MM.1S (cell line): ENCODE results near the gene AEN.

Source experiments
- DNase-seq: peaks from one replicate; pipeline ENCODE4 v3.0.0-alpha.2; 2015
- H2AFZ ChIP-seq: fragments of 300-600 bp; sonication (generic); 2 replicates; pipeline ENCODE4 v1.6.0; 2016; ENCODE audit warnings: antibody characterized with exemption, low read length
- H3F3A ChIP-seq: fragments of 300-600 bp; sonication (generic); 2 replicates; pipeline ENCODE4 v1.6.1; 2016; ENCODE audit warnings: mild to moderate bottlenecking, antibody characterized with exemption, low read length, moderate library complexity, mixed read lengths; ENCODE audit not compliant: insufficient read depth
- H3K27ac ChIP-seq: fragments of 300-600 bp; sonication (generic); 2 replicates; pipeline ENCODE4 v1.5.1; 2016; ENCODE audit warnings: mild to moderate bottlenecking, low read length
- H3K27me3 ChIP-seq: fragments of 300-600 bp; sonication (generic); replicated peaks from 2 replicates; pipeline ENCODE4 v1.6.0; 2016; ENCODE audit warnings: low read length; ENCODE audit not compliant: insufficient read depth
- H3K36me3 ChIP-seq: fragments of 300-600 bp; sonication (generic); replicated peaks from 2 replicates; pipeline ENCODE4 v1.6.1; 2016; ENCODE audit warnings: mild to moderate bottlenecking, low read length, mixed read lengths; ENCODE audit not compliant: insufficient read depth
- H3K4me1 ChIP-seq: fragments of 300-600 bp; sonication (generic); 2 replicates; pipeline ENCODE4 v1.6.1; 2016; ENCODE audit warnings: low read length, mixed read lengths
- H3K4me2 ChIP-seq: fragments of 300-600 bp; sonication (generic); 2 replicates; pipeline ENCODE4 v1.6.0; 2016; ENCODE audit warnings: low read depth, low read length
- H3K4me3 ChIP-seq: fragments of 300-600 bp; sonication (generic); 2 replicates; pipeline ENCODE4 v1.5.1; 2016; ENCODE audit warnings: low read length, mixed read lengths
- H3K79me2 ChIP-seq: fragments of 300-600 bp; sonication (generic); 2 replicates; pipeline ENCODE4 v1.6.1; 2016; ENCODE audit warnings: mixed run types, low read length, mixed read lengths
- H3K9ac ChIP-seq: fragments of 300-600 bp; sonication (generic); 2 replicates; pipeline ENCODE4 v1.6.1; 2016; ENCODE audit warnings: low read length, mixed read lengths
- H3K9me2 ChIP-seq: fragments of 300-600 bp; sonication (generic); replicated peaks from 2 replicates; pipeline ENCODE4 v1.6.1; 2016; ENCODE audit warnings: mild to moderate bottlenecking, low read length, mixed read lengths; ENCODE audit not compliant: insufficient read depth
- H3K9me3 ChIP-seq: fragments of 300-600 bp; sonication (generic); replicated peaks from 2 replicates; pipeline ENCODE4 v1.6.1; 2016; ENCODE audit warnings: mild to moderate bottlenecking, low read length, mixed read lengths; ENCODE audit not compliant: insufficient read depth
- H4K20me1 ChIP-seq: fragments of 300-600 bp; sonication (generic); 2 replicates; pipeline ENCODE4 v1.6.1; 2016; ENCODE audit warnings: mild to moderate bottlenecking, low read length, moderate library complexity, mixed read lengths; ENCODE audit not compliant: insufficient read depth
- CTCF ChIP-seq: fragments of 300-600 bp; sonication (generic); IDR thresholded peaks from 2 replicates; pipeline ENCODE4 v1.5.1; 2016; ENCODE audit warnings: antibody characterized with exemption, low read length, mixed read lengths
- EZH2 ChIP-seq: fragments of 300-600 bp; sonication (generic); optimal IDR thresholded peaks from 2 replicates; pipeline ENCODE3; 2017; ENCODE audit warnings: low read depth, mild to moderate bottlenecking, antibody characterized with exemption, low read length, mixed read lengths
- EZH2phosphoT487 ChIP-seq: fragments of 300-600 bp; sonication (generic); IDR thresholded peaks from 2 replicates; pipeline ENCODE4 v1.6.1; 2018; ENCODE audit warnings: antibody characterized with exemption, low read length

AEN gene

GRCh38 chr15:88610701-88611231 lies 10.4 kb upstream of the AEN start:
- H3K4me1 ChIP-seq: no peaks in the 10 kb centered on the region

GRCh38 chr15:88612186-88612796 lies 8.8 kb upstream of the AEN start:
- Histone ChIP-seq H3F3A (no peaks in the 10 kb centered on the region), H3K9ac (no peak overlapping the region), H3K27me3 (peaks cover 4% of the 10 kb centered on the region; the same call in 1 of the 2 replicates), H3K4me1 (no peaks in the 10 kb centered on the region), H3K79me2 (no peaks in the 10 kb centered on the region), H4K20me1 (no peaks in the 10 kb centered on the region), H3K36me3 (no peaks in the 10 kb centered on the region), H3K4me3 (no peak overlapping the region), H3K9me3 (no peaks in the 10 kb centered on the region), H2AFZ (no peak overlapping the region), H3K4me2 (no peak overlapping the region), H3K27ac (no peak overlapping the region), H3K9me2 (no peaks in the 10 kb centered on the region)
- TF ChIP-seq EZH2phosphoT487 (no peak), EZH2 (no peak), CTCF (no peak)
- no peak for DNase-seq

More at GRCh38 chr15:88610701-88611231, 10.4 kb upstream of the AEN start:
- Histone ChIP-seq H3K9me2 (no peaks in the 10 kb centered on the region), H3K79me2 (no peaks in the 10 kb centered on the region), H3K9me3 (no peaks in the 10 kb centered on the region), H3K4me3 (no peak overlapping the region), H3K27ac (no peak overlapping the region), H4K20me1 (no peaks in the 10 kb centered on the region), H3K36me3 (no peaks in the 10 kb centered on the region), H3F3A (no peaks in the 10 kb centered on the region), H3K27me3 (peaks cover 13% of the 10 kb centered on the region), H3K4me2 (no peak overlapping the region), H2AFZ (no peak overlapping the region), H3K9ac (no peak overlapping the region)
- no peak for DNase-seq
- TF ChIP-seq EZH2: no peak
- TF ChIP-seq EZH2phosphoT487: no peak
- TF ChIP-seq CTCF: no peak

- Histone ChIP-seq H3K4me2 (no peak overlapping the region), H3K79me2 (no peaks in the 10 kb centered on the region)
These were observed 7.8 kb upstream of the AEN start for GRCh38 chr15:88613074-88613944.

More at GRCh38 chr15:88613074-88613944, 7.8 kb upstream of the AEN start:
- H2AFZ ChIP-seq: no peak overlapping the region
- no peak overlapping the region for H3K27ac ChIP-seq
- no peak overlapping the region for H3K4me3 ChIP-seq
- no peaks in the 10 kb centered on the region for H3K9me2 ChIP-seq
- H3K36me3 ChIP-seq: no peaks in the 10 kb centered on the region
- no peaks in the 10 kb centered on the region for H4K20me1 ChIP-seq
- DNase-seq: no peak
- H3K9me3 ChIP-seq: no peaks in the 10 kb centered on the region
- TF ChIP-seq CTCF: no peak
- TF ChIP-seq EZH2phosphoT487: no peak
- TF ChIP-seq EZH2: no peak
- H3K27me3 ChIP-seq: no peaks in the 10 kb centered on the region; the same call in 1 of the 2 replicates
- H3F3A ChIP-seq: no peaks in the 10 kb centered on the region
- no peak overlapping the region for H3K9ac ChIP-seq
- no peaks in the 10 kb centered on the region for H3K4me1 ChIP-seq
